Measurements from ENCODE around the gene SPDYC.

Gene SPDYC
- 0 reads per million in 4 donors for total RNA-seq

GRCh38 chr11:65170058-65170534 is at the start of gene SPDYC:
SPDYC (plus strand) TSS chr11:65170233; CDS start chr11:65171358, 1,125 bp downstream.
- no peak for DNase-seq

- no peak for DNase-seq
These were observed 49.2 kb upstream of the SPDYC start for GRCh38 chr11:65120831-65121230.

- peak in 1 of 5 donors; percentile 36 for DNase-seq
These were observed 48.6 kb upstream of the SPDYC start for GRCh38 chr11:65121447-65121864.

GRCh38 chr11:65121865-65122696 is 48.0 kb upstream of the SPDYC start, which contains the start of the genes FAU and MRPL49:
FAU (minus strand) TSS chr11:65122134; CDS start chr11:65121813, 321 bp downstream.
MRPL49 (plus strand) TSS chr11:65122321; CDS start chr11:65122347, 26 bp downstream.
- DNase-seq = peak; percentile 98 to 99 (median 99)

- DNase-seq = no peak
These were observed 45.4 kb upstream of the SPDYC start for GRCh38 chr11:65124480-65125196.

GRCh38 chr11:65125197-65126056 is 44.6 kb upstream of the SPDYC start:
- no peak for DNase-seq

- no peak for DNase-seq
These were observed 43.3 kb upstream of the SPDYC start for GRCh38 chr11:65126624-65127274.

- no peak for DNase-seq
These were observed 42.4 kb upstream of the SPDYC start for GRCh38 chr11:65127473-65128181.

GRCh38 chr11:65128182-65129145 is 41.6 kb upstream of the SPDYC start:
- no peak for DNase-seq

- DNase-seq = no peak
These were observed 40.2 kb upstream of the SPDYC start for GRCh38 chr11:65129649-65130441.

- DNase-seq = no peak
These were observed 39.2 kb upstream of the SPDYC start for GRCh38 chr11:65130631-65131416.

- DNase-seq = no peak
These were observed 38.6 kb upstream of the SPDYC start for GRCh38 chr11:65131417-65131776.

- DNase-seq = no peak
These were observed 38.2 kb upstream of the SPDYC start for GRCh38 chr11:65131895-65132237.

GRCh38 chr11:65132238-65132987 is 37.6 kb upstream of the SPDYC start:
- DNase-seq = no peak

- peak in 3 of 5 donors; percentile 38 to 43 (median 41) for DNase-seq
These were observed 36.9 kb upstream of the SPDYC start for GRCh38 chr11:65132988-65133700.

GRCh38 chr11:65133724-65134123 is 36.3 kb upstream of the SPDYC start:
- no peak for DNase-seq
